Hematopoietic multipotent progenitor cell (in vitro differentiated cells): ENCODE results near the gene FAM111A. TPM values are rescaled to one million over a fixed set of nuclear protein-coding genes. Genes with fewer than 3 reads are reported as not detected.

Source experiments
- DNase-seq, 3 donors: peaks; one replicate each; pipeline ENCODE4 v3.0.0-alpha.2; 2011 to 2015; ENCODE audit warnings: low read depth in 2 of 3, low spot score in 2 of 3
- total RNA-seq: library from RNA; depleted of rRNA; stranded (reverse); fragments of >200 nt; gene quantifications from one replicate; pipeline ENCODE4 v1.2.3, GENCODE V29; 2012

FAM111A gene
- total RNA-seq, 1 donor, result 28.0 TPM

- DNase-seq, result peak in 2 of 3 donors; percentile 67 to 83
Observed at GRCh38 chr11:59197991-59198390, 55.3 kb downstream of the FAM111A start.

DNA sequence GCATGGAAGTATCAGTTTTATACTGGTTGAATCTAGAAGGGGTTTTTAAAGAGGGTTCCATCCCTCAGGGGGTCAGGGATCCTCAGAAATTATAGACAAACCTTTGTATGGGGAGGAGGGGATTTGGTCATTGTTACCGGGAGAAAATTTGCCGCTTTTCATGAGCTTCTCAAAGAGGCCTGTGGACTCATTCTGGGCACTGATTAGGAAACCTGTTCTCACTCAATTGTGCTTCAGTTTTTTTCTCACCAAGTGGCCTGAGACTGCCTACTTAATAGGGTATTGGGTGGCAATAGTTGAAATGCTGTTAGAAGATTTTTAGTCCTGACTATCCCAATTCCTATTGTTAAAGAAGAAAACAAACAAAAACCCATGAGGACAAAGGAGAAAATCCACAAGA lies 56.1 kb downstream of the FAM111A start:
- no peak for DNase-seq

DNA sequence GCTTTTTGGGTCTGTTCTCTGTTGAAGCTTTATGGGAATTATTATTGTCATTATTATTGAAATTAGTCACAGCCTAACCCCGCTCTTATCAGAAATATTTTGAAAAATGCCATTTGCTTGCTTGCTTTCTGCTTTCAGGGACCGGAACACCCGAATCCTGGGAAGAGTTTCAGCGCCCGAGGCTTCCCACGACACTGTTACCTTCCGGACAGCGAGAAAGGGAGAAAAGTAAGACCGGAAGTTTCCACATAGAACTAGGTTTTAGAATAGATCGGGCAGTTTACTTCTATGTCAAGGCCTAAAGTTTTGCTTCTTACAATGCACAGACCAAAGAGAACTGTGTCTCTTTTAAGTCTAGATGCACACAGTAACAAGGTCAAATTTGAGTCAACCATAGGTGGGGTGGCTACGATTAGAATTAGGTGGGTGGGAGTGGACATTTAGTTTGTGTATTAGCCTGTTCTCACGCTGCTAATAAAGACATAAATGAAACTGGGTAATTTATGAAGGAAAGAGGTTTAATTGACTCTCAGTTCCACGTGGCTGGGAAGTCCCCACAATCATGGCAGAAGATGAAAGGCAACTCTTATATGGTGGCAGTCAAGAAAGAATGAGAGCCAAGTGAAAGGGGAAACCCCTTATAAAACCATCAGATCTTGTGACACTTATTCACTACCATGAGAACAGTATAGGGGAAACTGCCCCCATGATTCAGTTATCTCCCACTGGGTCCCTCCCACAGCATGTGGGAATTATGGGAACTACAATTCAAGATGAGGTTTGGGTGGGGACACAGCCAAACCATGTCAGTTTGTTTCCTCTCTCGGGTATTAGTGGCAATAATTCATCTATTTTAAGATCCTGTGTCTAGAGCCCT lies 57.1 kb downstream of the FAM111A start:
- DNase-seq, result peak in 2 of 3 donors; percentile 66 to 68

GRCh38 chr11:59200423-59200746 lies 57.7 kb downstream of the FAM111A start:
- DNase-seq, result peak in 2 of 3 donors; percentile 69 to 75

DNA sequence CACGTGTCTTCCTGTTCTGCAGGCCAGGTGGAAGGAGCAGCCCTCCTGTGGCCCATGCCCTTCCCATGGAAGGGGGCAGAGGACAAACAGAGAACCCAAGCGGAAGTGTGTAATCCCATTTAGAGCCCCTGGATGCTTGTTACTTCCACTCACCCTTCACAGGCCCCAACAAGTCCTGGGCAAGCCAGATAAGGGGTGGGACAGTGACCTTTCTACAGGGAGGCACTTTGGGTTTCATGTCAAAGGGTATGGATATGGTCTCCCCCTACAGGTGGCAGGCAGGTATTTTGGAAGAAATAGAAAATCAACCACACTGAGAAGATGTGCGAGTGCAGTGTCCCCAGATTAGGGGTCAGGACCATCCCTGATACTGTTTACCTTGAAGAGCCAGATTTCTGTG lies 58.7 kb downstream of the FAM111A start:
- DNase-seq, result no peak

Other genes starting within 250 kb of the FAM111A start
- gene GLYATL1, start 203.4 kb upstream of the FAM111A start, total RNA-seq, result 0.81 TPM
- gene GLYATL1B, start 56.5 kb upstream of the FAM111A start, total RNA-seq, result not detected
- gene FAM111B, start 35.6 kb upstream of the FAM111A start, total RNA-seq, result 0.81 TPM
- gene DTX4, start 29.3 kb downstream of the FAM111A start, total RNA-seq, result 0.54 TPM
- gene MPEG1, start 70.1 kb downstream of the FAM111A start, total RNA-seq, result 1.9 TPM
- gene OR5AN1, start 216.0 kb downstream of the FAM111A start, total RNA-seq, result not detected